Frontal cortex (tissue), 4 donors: Measurements from ENCODE around the gene FOXD3. TPM values are rescaled to one million over a fixed set of nuclear protein-coding genes. Genes with fewer than 3 reads are reported as not detected.

ENCODE experiments used
- DNase-seq, 2 donors: peaks; one replicate each; pipeline ENCODE4 v3.0.0; 2012; ENCODE audit warnings: low spot score in 2 of 2
- FAIRE-seq: peaks from 2 replicates; lab custom pipeline; 2012; peaks lifted over from hg19 to GRCh38; lab: Jason Lieb, UNC
- total RNA-seq: library from RNA; depleted of rRNA; stranded (reverse); fragments of >200 nt; gene quantifications from one replicate; pipeline ENCODE4 v1.2.3, GENCODE V29; 2014
- donor health status: control.
- donor health status: control.
- donor health status: control.

The FOXD3 gene
- total RNA-seq, 1 donor from 2014 or later: not detected

- FAIRE-seq: no peak
- DNase-seq: no peak
Measured at GRCh38 chr1:63320022-63320721, 2.2 kb upstream of the FOXD3 start.

GRCh38 chr1:63321066-63321784, 1.1 kb upstream of the FOXD3 start:
- DNase-seq: no peak
- no peak for FAIRE-seq

DNA sequence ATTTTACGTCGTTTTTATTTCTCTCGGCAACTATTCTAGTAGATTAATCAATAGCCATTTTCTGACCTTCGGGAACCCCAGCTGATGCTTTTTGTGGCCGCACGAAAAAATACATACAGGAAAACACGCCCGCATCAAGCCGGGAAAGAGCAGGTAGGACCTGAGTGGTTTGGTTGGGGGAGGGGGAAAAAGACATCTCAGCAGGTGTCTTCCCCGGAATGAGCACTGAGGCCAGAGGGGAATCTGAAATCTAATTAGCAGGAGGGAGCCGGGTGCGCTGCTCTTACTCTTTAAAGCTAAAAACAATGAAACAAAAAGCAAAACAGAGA, 618 bp upstream of the FOXD3 start:
- FAIRE-seq (no peak), DNase-seq (no peak)

GRCh38 chr1:63322944-63323864, 837 bp downstream of the FOXD3 start:
- DNase-seq: no peak
- no peak for FAIRE-seq

GRCh38 chr1:63323865-63324778, 1.8 kb downstream of the FOXD3 start:
- DNase-seq (no peak), FAIRE-seq (no peak)

- FAIRE-seq (peak; percentile 8), DNase-seq (no peak)
Measured at GRCh38 chr1:63324779-63325119, 2.4 kb downstream of the FOXD3 start.

DNA sequence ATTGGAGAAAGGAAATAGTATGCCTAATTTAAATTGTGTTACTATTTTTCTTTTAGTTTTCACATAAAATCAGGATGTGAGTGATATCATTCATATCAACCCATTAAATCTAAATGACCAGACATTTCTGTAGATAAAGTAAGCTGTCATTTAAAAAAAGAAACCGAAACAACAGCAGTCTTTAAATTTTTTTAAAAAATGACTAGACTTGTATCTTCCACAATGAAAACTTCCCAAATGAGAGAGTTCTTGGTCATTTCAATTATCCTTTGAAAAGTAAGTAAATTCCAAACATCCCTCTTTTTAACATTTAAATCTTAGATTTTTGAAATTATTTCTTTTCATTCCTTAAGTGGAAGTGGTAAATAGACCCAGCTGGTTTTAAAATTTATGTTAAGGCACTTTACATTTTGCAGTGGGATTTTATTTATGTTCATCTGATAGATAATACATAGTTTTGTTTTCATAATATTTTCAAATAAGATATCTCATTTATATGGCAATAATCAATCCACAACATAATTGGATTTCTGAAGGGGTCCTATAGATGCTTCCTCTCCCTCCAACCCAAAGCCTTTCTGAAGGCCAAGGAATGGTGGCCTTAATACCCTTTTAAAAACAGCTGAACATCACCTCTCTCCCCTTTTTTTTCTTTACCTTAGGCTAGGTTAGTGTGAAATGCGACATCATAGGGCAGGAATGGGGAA, 3.1 kb downstream of the FOXD3 start:
- FAIRE-seq: peak; percentile 81
- no peak for DNase-seq

DNA sequence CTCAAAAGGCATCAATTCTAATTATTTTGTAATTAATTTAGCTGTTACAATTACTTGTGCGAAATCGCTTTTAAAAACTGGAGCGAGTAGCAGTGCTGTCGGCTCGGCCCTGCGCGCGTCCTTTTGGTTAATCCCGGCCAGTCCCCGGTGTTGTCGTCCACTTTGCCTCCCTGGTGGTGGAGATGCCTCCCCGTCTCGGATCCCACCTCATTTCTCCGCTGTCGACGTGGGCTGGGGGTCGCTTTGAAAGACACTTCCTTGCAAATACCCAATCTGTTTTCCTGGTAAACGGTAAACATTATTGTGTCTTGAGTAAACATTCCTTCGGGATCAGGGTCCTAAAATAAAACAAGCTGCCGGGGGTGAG, 3.7 kb downstream of the FOXD3 start:
- FAIRE-seq (no peak), DNase-seq (no peak)

GRCh38 chr1:63326473-63327380, 4.4 kb downstream of the FOXD3 start:
- no peak for FAIRE-seq
- DNase-seq: no peak

DNA sequence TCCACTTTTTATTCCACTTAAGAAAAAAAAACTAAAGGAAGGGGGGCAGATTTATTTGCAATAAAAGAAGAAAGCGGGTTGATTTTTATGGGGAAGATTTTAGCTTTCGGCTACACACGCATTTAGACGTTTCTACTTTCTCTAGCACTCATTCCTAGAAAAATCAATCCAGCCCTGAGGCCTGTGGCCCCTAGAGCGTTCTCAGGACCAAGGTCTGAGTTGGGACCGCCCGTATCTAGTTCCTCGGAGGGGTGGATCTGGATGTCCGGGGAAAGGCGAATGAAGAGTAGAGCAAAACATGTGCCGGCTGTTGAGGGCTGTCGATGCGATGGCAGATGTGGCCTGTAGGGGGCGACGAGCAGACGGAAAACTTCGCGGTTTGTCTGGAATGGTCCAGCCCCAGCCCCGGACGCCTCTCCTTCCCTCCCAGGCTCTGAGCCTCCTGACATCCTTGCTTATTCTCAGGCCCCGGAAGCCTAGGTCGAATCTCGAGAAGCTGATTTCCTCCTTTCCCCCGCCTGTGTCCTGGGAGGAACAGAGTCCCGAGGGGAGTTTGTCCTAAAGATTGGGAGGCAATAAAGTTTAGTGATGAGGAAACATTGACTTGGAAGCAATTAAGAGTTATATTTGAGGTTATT, 5.2 kb downstream of the FOXD3 start:
- FAIRE-seq: no peak
- DNase-seq: no peak

DNA sequence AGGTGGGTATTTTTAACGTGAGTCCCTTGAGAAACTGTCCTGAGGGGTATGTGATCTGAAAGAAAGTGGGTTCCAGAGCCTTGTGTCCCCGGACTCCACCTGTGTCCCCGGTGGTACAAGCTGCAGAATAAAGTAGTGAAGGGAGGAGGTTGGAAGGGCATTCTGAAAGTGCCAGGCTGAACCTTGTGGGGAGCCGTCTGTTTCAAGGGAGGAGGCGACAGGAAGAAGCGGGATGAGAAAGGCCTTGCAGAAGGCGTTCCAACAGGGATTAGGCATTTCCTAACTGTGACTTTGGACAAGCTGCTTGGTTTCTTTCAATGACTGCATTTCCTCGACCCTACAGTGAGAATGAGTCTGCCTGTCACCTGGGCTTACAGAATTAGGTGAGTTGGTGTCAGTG, 5.8 kb downstream of the FOXD3 start:
- DNase-seq (no peak), FAIRE-seq (no peak)

- no peak for FAIRE-seq
- DNase-seq: no peak
Measured at GRCh38 chr1:63328781-63329180, 6.4 kb downstream of the FOXD3 start.

GRCh38 chr1:63329621-63330330, 7.4 kb downstream of the FOXD3 start:
- no peak for FAIRE-seq

DNA sequence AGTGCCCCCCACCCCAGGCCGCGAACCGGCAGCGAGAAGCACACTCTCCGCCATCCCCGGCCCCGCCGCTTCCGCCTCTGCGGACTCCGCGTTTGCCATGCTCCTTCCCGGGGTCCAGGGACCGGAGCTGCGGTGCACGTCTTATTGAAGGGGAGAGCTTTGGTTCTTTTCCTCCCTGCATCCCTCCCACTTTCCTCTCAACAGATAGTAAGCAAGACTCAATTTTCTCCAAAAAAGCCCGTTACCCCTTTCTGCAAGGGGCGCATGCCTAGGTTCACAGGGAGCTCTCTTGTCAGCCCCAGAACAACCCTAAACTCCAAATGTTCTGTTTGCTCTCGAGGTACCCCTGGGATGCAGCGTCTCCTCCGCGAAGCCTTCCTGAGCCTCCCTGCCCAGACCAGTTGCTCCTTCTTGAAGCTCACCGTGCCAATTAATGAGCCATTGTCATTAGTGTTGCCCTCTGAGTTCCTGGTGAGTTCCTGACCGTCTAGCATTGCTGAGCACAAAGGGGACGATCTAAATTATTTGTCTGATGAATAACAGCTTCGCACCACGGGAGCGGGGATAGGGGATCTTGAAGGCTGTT, 8.1 kb downstream of the FOXD3 start:
- DNase-seq: no peak

More at GRCh38 chr1:63329621-63330330, 7.4 kb downstream of the FOXD3 start:
- DNase-seq: no peak

DNA sequence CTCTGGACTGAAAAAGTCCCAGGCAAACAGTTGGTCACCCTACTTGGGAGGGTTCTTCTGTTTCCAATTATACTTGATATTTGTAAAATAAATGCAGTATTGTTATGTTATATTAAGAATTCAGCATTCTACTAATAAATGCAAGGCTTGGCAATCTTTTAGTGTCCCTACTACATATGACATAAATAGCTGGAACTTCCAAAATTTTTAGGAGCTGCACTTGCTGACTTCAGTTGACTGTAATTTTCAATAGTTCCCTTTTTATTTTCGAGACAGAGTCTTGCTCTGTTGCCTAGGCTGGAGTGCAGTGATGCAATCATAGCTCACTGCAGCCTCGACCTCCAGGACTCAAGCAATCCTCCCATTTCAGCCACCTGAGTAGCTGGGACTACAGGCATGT, 20.0 kb downstream of the FOXD3 start:
- FAIRE-seq (no peak), DNase-seq (no peak)

More for the DNA sequence above, 8.1 kb downstream of the FOXD3 start:
- FAIRE-seq: no peak

DNA sequence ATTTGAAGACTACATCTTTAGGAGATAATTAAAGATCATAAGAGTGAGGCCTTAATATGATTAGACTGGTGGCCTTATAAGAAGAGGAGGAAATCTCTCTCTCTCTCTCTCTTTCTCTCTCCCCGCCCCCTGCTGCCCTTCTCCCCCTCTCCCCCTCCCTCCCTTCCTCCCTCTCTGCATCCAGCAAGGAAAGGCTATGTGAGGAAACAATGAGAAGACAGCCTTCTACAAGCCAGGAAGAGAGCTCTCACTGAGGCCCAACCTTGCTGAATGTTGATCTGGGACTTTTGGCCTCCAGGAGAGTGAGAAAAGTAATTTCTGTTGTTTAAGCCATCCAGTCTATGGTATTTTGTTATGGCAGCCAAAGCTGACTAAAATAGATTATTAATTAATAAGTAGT, 21.6 kb downstream of the FOXD3 start:
- DNase-seq (no peak), FAIRE-seq (no peak)

DNA sequence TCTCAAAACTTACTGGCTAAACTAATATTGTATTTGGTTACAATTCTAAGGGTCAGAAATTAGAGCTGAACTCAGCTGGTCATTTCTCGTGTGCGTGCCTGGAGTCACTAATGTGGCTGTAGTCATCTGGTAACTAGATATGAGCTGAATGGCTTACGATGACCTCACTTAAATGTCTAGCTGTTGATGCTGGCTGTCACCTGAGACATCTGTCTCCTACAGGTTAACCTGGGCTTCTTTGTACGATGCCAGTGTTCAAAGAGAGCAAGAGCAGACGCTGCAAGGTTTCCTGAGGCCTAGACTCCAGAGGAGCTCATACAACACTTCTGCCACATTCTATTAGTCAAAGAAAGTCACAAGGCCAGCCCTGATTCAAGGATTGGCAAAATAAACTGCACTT, 28.0 kb downstream of the FOXD3 start:
- DNase-seq (no peak), FAIRE-seq (no peak)
